ENCODE data around the gene DGCR2.

- TF ChIP-seq CTCF (IDR thresholded peaks at IDR 0.05; ENCODE audit: control extremely low read depth in 1 of 3, insufficient read depth in 1 of 3, low read depth in 1 of 3, low read length in 3 of 3) (no peak), TEAD4 (IDR thresholded peaks at IDR 0.05; ENCODE audit: low read depth, low read length) (no peak), BACH1 (IDR thresholded peaks at IDR 0.05; ENCODE audit: low read length) (no peak), CBX8 (IDR thresholded peaks at IDR 0.05; ENCODE audit: borderline replicate concordance, low read depth, low read length) (no peak), POLR2A (IDR thresholded peaks at IDR 0.05; ENCODE audit: control extremely low read depth in 1 of 2, low read depth in 2 of 2, low read length in 2 of 2) (no peak), EZH2 (IDR thresholded peaks at IDR 0.05; ENCODE audit: low read depth, low read length, severe bottlenecking) (no peak), JUND (IDR thresholded peaks at IDR 0.05; ENCODE audit: low read length) (no peak), CEBPB (IDR thresholded peaks at IDR 0.05; ENCODE audit: low read depth, low read length) (no peak), E2F6 (IDR thresholded peaks at IDR 0.05) (no peak), POLR2AphosphoS5 (IDR thresholded peaks at IDR 0.05; ENCODE audit: low read depth, low read length) (no peak), SRF (IDR thresholded peaks at IDR 0.05; ENCODE audit: low read depth, low read length) (no peak), RAD21 (IDR thresholded peaks at IDR 0.05 in 1 of 2, conservative IDR thresholded peaks at IDR 0.05 in 1 of 2; ENCODE audit: low read depth in 2 of 2, low read length in 2 of 2) (no peak), ZNF274 (IDR thresholded peaks at IDR 0.05; ENCODE audit: borderline replicate concordance, extremely low read depth, low read length) (no peak)
These were observed 121.0 kb downstream of the DGCR2 start for GRCh38 chr22:19001204-19001603.

All from H1 (cell line).